ENCODE measurements around the gene CLRN2.

The CLRN2 gene

GRCh38 chr4:17514865-17515264 lies at the start of gene CLRN2:
CLRN2 (plus strand) TSS chr4:17515165; CDS start chr4:17515267, 102 bp downstream.
- DNase-seq (ENCODE audit: low spot score), result no peak

GRCh38 chr4:17468619-17469221 lies 46.2 kb upstream of the CLRN2 start:
- DNase-seq (ENCODE audit: low spot score), result peak; percentile 35

- no peak for DNase-seq (ENCODE audit: low spot score)
These were observed 44.9 kb upstream of the CLRN2 start for GRCh38 chr4:17469931-17470674.

- DNase-seq (ENCODE audit: low spot score), result no peak
These were observed 39.5 kb upstream of the CLRN2 start for GRCh38 chr4:17475481-17475880.

- DNase-seq (ENCODE audit: low spot score), result no peak
These were observed 38.1 kb upstream of the CLRN2 start for GRCh38 chr4:17476853-17477252.

GRCh38 chr4:17477774-17478472 lies 37.0 kb upstream of the CLRN2 start:
- DNase-seq (ENCODE audit: low spot score), result no peak

- DNase-seq (ENCODE audit: low spot score), result no peak
These were observed 34.6 kb upstream of the CLRN2 start for GRCh38 chr4:17480210-17480927.

- DNase-seq (ENCODE audit: low spot score), result no peak
These were observed 34.0 kb upstream of the CLRN2 start for GRCh38 chr4:17480955-17481354.

- DNase-seq (ENCODE audit: low spot score), result no peak
These were observed 32.2 kb upstream of the CLRN2 start for GRCh38 chr4:17482716-17483115.

- no peak for DNase-seq (ENCODE audit: low spot score)
These were observed 25.8 kb upstream of the CLRN2 start for GRCh38 chr4:17489123-17489522.

- DNase-seq (ENCODE audit: low spot score), result no peak
These were observed 25.2 kb upstream of the CLRN2 start for GRCh38 chr4:17489721-17490120.

GRCh38 chr4:17490575-17491059 lies 24.3 kb upstream of the CLRN2 start:
- no peak for DNase-seq (ENCODE audit: low spot score)

- DNase-seq (ENCODE audit: low spot score), result no peak
These were observed 23.8 kb upstream of the CLRN2 start for GRCh38 chr4:17491196-17491595.

- DNase-seq (ENCODE audit: low spot score), result peak; percentile 30
These were observed 22.8 kb upstream of the CLRN2 start for GRCh38 chr4:17492058-17492741.

GRCh38 chr4:17492876-17493275 lies 22.1 kb upstream of the CLRN2 start:
- no peak for DNase-seq (ENCODE audit: low spot score)

GRCh38 chr4:17493619-17494018 lies 21.3 kb upstream of the CLRN2 start:
- DNase-seq (ENCODE audit: low spot score), result no peak

GRCh38 chr4:17494258-17495190 lies 20.4 kb upstream of the CLRN2 start:
- peak; percentile 91 for DNase-seq (ENCODE audit: low spot score)

GRCh38 chr4:17497890-17498523 lies 17.0 kb upstream of the CLRN2 start:
- DNase-seq (ENCODE audit: low spot score), result no peak

GRCh38 chr4:17500574-17500973 lies 14.4 kb upstream of the CLRN2 start:
- no peak for DNase-seq (ENCODE audit: low spot score)

- peak; percentile 87 for DNase-seq (ENCODE audit: low spot score)
These were observed 12.2 kb upstream of the CLRN2 start for GRCh38 chr4:17502756-17503155.
